ENCODE measurements around the gene CASK. TPM values are rescaled to one million over a fixed set of nuclear protein-coding genes. Genes with fewer than 3 reads are reported as not detected.

The CASK gene
- total RNA-seq, 2 donors from 2014 or later, result 15.0 to 17.0 TPM

GRCh38 chrX:41541386-41541785 is 382.0 kb downstream of the CASK start:
- Histone ChIP-seq H3K4me3 (no peak overlapping the region), H3K4me1 (no peaks in the 10 kb centered on the region), H3K9me3 (peaks cover 0 to 2% of the 10 kb centered on the region in 2 donors), H3K27ac (no peak overlapping the region), H3K36me3 (no peaks in the 10 kb centered on the region), H3K27me3 (no peaks in the 10 kb centered on the region)
- TF ChIP-seq CTCF (IDR thresholded peaks at IDR 0.05), result no peak
- DNase-seq (ENCODE audit: low spot score), result no peak

DNA sequence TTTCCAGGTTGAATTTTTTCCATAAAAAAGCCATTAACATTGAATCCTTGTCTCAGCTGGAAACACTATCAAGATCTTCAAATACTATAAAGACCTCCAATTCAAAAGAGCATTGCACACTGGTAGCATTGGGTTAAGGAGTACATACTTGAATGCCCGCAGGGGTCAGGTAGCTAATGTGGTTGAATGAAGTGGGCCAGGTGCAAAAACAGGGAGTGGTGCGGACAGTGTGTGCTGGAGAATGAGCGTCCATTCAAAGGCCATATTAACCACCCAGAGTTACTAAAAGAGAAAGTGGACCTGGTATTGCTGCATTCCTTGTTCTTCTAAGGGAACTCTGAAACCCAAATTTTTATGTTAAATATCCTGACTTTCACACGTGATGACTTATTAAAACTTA is 384.6 kb downstream of the CASK start:
- Histone ChIP-seq H3K4me3 (no peak overlapping the region), H3K4me1 (no peaks in the 10 kb centered on the region), H3K27me3 (no peaks in the 10 kb centered on the region), H3K9me3 (no peaks in the 10 kb centered on the region), H3K36me3 (no peaks in the 10 kb centered on the region), H3K27ac (no peak overlapping the region)
- DNase-seq (ENCODE audit: low spot score), result no peak
- TF ChIP-seq CTCF (IDR thresholded peaks at IDR 0.05), result no peak

DNA sequence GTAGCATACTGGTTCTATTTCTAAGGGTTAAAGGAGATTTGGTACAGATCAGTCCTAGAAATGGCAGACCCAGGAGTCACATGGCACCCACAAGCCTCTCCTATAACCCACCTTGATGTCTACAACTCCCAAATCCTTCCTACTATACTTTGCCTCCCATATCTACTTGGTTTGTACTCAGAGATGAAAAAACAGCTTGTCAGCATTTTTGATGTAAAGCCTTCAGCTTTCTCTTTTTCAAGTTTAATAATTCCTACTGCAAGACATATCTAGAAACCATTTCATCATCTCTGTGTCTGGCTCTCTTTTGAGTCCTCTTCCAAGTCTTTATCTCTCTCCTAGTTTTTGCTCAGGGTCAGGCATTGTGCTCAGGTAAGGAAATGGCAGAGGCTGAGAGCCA is 393.3 kb downstream of the CASK start:
- no peak for TF ChIP-seq CTCF (IDR thresholded peaks at IDR 0.05)

DNA sequence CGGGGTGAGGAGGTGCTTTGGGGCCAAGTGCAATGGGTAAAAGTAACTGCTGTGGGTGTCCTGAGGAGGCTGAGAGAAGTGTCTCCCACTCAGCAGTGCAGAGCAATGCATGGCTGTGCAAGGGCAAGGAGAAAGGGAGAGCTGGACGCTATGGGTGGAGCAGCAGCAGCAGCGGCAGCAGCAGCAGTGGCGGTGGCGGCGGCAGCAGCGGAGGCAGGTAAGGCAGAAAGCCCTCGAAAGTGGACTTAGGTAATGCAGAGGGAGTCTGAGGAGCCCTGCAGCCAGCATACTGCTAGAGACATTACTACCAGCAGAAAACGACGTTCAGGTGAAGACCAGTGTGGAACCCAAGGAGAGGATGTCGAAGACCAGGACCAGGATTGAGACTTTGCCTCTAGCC is 394.1 kb downstream of the CASK start:
- DNase-seq (ENCODE audit: low spot score), result no peak
- peaks cover 0 to 2% of the 10 kb centered on the region in 2 donors for H3K4me1 ChIP-seq
- no peaks in the 10 kb centered on the region for H3K36me3 ChIP-seq
- no peak overlapping the region for H3K27ac ChIP-seq
- no peak overlapping the region for H3K4me3 ChIP-seq
- no peaks in the 10 kb centered on the region for H3K9me3 ChIP-seq
- no peak for TF ChIP-seq CTCF (IDR thresholded peaks at IDR 0.05)
- H3K27me3 ChIP-seq, result no peaks in the 10 kb centered on the region

More for the DNA sequence above, 393.3 kb downstream of the CASK start:
- Histone ChIP-seq H3K27me3 (no peaks in the 10 kb centered on the region), H3K4me1 (no peaks in the 10 kb centered on the region), H3K36me3 (no peaks in the 10 kb centered on the region), H3K27ac (no peak overlapping the region), H3K9me3 (no peaks in the 10 kb centered on the region), H3K4me3 (no peak overlapping the region)
- DNase-seq (ENCODE audit: low spot score), result no peak

DNA sequence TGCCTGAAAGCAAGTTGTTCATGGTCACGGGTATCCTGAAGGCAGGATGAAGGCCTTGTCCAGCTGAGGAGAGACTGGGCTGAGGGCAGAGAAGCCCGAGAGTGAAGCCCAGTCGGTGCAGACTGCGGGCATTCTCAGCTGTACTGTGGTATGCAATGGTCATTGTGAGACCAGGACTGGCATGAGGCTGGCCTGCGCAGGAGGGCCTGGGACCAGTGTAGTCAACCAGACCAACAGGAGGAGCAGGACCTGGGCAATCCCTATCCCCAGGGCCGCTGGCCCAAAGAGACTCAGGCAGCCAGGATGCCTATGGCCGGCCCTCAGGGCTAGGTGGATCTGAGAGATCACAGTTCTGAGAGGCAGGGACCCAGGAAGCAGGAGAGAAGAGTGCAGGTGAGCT is 394.6 kb downstream of the CASK start:
- H3K4me1 ChIP-seq, result peaks cover 0 to 3% of the 10 kb centered on the region in 2 donors
- no peak for TF ChIP-seq CTCF (IDR thresholded peaks at IDR 0.05)
- no peaks in the 10 kb centered on the region for H3K9me3 ChIP-seq
- no peaks in the 10 kb centered on the region for H3K27me3 ChIP-seq
- no peak for DNase-seq (ENCODE audit: low spot score)
- H3K36me3 ChIP-seq, result no peaks in the 10 kb centered on the region
- H3K27ac ChIP-seq, result no peak overlapping the region
- no peak overlapping the region for H3K4me3 ChIP-seq

- H3K9me3 ChIP-seq, result no peaks in the 10 kb centered on the region
- peak overlapping the region in 1 of 2 donors; percentile 61 for H3K27ac ChIP-seq
- no peak for TF ChIP-seq CTCF (IDR thresholded peaks at IDR 0.05)
- no peaks in the 10 kb centered on the region for H3K36me3 ChIP-seq
- H3K4me1 ChIP-seq, result peaks cover 0 to 3% of the 10 kb centered on the region in 2 donors
- no peak overlapping the region for H3K4me3 ChIP-seq
- no peak for DNase-seq (ENCODE audit: low spot score)
- H3K27me3 ChIP-seq, result no peaks in the 10 kb centered on the region
These were observed 396.4 kb downstream of the CASK start for GRCh38 chrX:41526925-41527324.
